Adrenal gland (tissue), 12 donors: ENCODE results near the gene SLC16A1. TPM values are rescaled to one million over a fixed set of nuclear protein-coding genes. Genes with fewer than 3 reads are reported as not detected.

Experiments used
- DNase-seq, 7 donors: peaks; one replicate each; pipeline ENCODE4 v3.0.0-alpha.2; 2019 to 2020
- H3K27ac ChIP-seq, 5 donors: fragments of 200-600 bp; sonication (generic) in 4 of 5; 1 replicate in 3 of 5; 2 replicates in 2 of 5; pipeline versions ENCODE4 v1.5.1 to v1.8.0; 2016 to 2020; ENCODE audit warnings: mild to moderate bottlenecking in 1 of 5
- H3K27me3 ChIP-seq: fragments of 200-600 bp; 2 replicates; pipeline ENCODE4 v1.8.0; 2021
- H3K36me3 ChIP-seq, 2 donors: fragments of 200-600 bp; replicated peaks in 1 of 2; 1 replicate in 1 of 2; 2 replicates in 1 of 2; pipeline versions ENCODE4 v1.5.1 to v1.8.0; 2018 to 2022
- H3K4me1 ChIP-seq, 2 donors: fragments of 200-600 bp; replicated peaks in 1 of 2; 1 replicate in 1 of 2; 2 replicates in 1 of 2; pipeline versions ENCODE4 v1.5.1 to v1.8.0; 2018 to 2021
- H3K4me3 ChIP-seq, 4 donors: fragments of 200-600 bp; sonication (generic) in 3 of 4; one replicate each; pipeline ENCODE4 v1.5.1; 2016 to 2018
- H3K9me3 ChIP-seq, 3 donors: fragments of 200-600 bp; sonication (generic) in 1 of 3; replicated peaks in 1 of 3; 1 replicate in 2 of 3; 2 replicates in 1 of 3; pipeline versions ENCODE4 v1.5.1 to v1.8.0; 2016 to 2021
- CTCF ChIP-seq, 6 experiments: fragments of 450-650 bp in 4 of 6; fragments of 200-600 bp in 2 of 6; sonication (generic) in 1 of 6; IDR thresholded peaks; 1 replicate in 5 of 6; 2 replicates in 1 of 6; pipeline versions ENCODE4 v1.5.1 to v1.8.0; 2016 to 2021; ENCODE audit warnings: antibody characterized with exemption in 6 of 6, mild to moderate bottlenecking in 2 of 6, moderate library complexity in 1 of 6
- POLR2A ChIP-seq, 2 donors: fragments of 450-650 bp; IDR thresholded peaks; one replicate each; pipeline ENCODE4 v1.6.1; 2017; ENCODE audit warnings: antibody characterized with exemption in 2 of 2, mild to moderate bottlenecking in 2 of 2, moderate library complexity in 1 of 2
- WGBS, 4 donors: extraction: QIAGEN DNeasy Blood & Tissue Kit in 2 of 4; methylation state at CpG; one replicate each; pipeline versions ENCODE4 v1.1.5 to v1.1.7; 2013 to 2017; 5-methylcytosine and 5-hydroxymethylcytosine counted together
- intact Hi-C, 2 donors: fragments of 100-400 bp; cut with DNase I; formaldehyde crosslinking; loops; one replicate each; pipeline versions ENCODE4 v1.14.1 to v1.15.0; 2022 to 2023
- polyA plus RNA-seq, 3 donors: library from polyadenylated mRNA; stranded (reverse); fragments of 200-250 nt in 2 of 3; fragments of 350-450 nt in 1 of 3; fragmentation: Illumina TruSeq in 1 of 3; extraction: RNeasy Lipid Tissue Mini Kit (QIAGEN cat#74804) in 1 of 3; gene quantifications; one replicate each; pipeline ENCODE4 v1.2.3, GENCODE V29; 2013 to 2014
- total RNA-seq, 9 donors: library from RNA; depleted of rRNA in 4 of 9; stranded (reverse); fragments of >200 nt in 4 of 9; fragments of 120-200 nt in 1 of 9; fragmentation: NEBNext Ultra II Directional in 1 of 9; extraction: Animal tissue kit (Norgen Biotek cat#: 25700) in 1 of 9; gene quantifications; one replicate each; pipeline versions ENCODE4 v1.1.0 to v1.2.4, GENCODE V29; 2013 to 2023
- donor health status: healthy with polysubstance abuse.
- donor health status: Bipolar disorder and iron deficiency.
- donor health status: DM: yes; HTN: yes; CAD: no.
- donor health status: DM: no; HTN: no; CAD: no.
- donor health status: DM: no; HTN: no; CAD: no.
- donor health status: DM: yes; HTN: yes; CAD: no.

SLC16A1 gene
- total and polyA plus RNA-seq, 12 donors, result 6.0 to 67.9 (median 27.5) TPM

- Histone ChIP-seq H3K4me1 (no peaks in the 10 kb centered on the region), H3K27me3 (no peaks in the 10 kb centered on the region), H3K27ac (no peak overlapping the region), H3K4me3 (no peak overlapping the region), H3K9me3 (no peaks in the 10 kb centered on the region), H3K36me3 (no peaks in the 10 kb centered on the region)
- DNase-seq, result no peak
- intact Hi-C loops, result no loop called here
- TF ChIP-seq CTCF (IDR thresholded peaks at IDR 0.05), result no peak
- no peak for TF ChIP-seq POLR2A (IDR thresholded peaks at IDR 0.05)
- 80 to 88% (median 84%) methylated on average over 3 of the region's 3 CpGs for WGBS, 4 donors
These were observed 31.0 kb downstream of the SLC16A1 start for GRCh38 chr1:112925015-112925414.

- no peak for DNase-seq
- TF ChIP-seq CTCF (IDR thresholded peaks at IDR 0.05), result no peak
- no peak for TF ChIP-seq POLR2A (IDR thresholded peaks at IDR 0.05)
- H3K27ac ChIP-seq, result no peak overlapping the region
- H3K9me3 ChIP-seq, result no peaks in the 10 kb centered on the region
- 93 to 98% (median 97%) methylated on average over 12 of the region's 12 CpGs for WGBS, 4 donors
- H3K4me1 ChIP-seq, result no peaks in the 10 kb centered on the region
- no peaks in the 10 kb centered on the region for H3K27me3 ChIP-seq
- H3K4me3 ChIP-seq, result no peak overlapping the region
- H3K36me3 ChIP-seq, result no peaks in the 10 kb centered on the region
- intact Hi-C loops, result no loop called here
These were observed 32.0 kb downstream of the SLC16A1 start for GRCh38 chr1:112923959-112924349.

GRCh38 chr1:112923234-112923958, 32.6 kb downstream of the SLC16A1 start:
- WGBS, 4 donors, result 96 to 100% (median 98%) methylated on average over 14 to 25 of the region's 25 CpGs
- intact Hi-C loops, result no loop called here
- H3K4me1 ChIP-seq, result no peaks in the 10 kb centered on the region
- H3K27ac ChIP-seq, result no peak overlapping the region
- TF ChIP-seq POLR2A (IDR thresholded peaks at IDR 0.05) (no peak), CTCF (IDR thresholded peaks at IDR 0.05) (no peak)
- H3K27me3 ChIP-seq, result no peaks in the 10 kb centered on the region
- H3K36me3 ChIP-seq, result no peaks in the 10 kb centered on the region
- H3K9me3 ChIP-seq, result no peaks in the 10 kb centered on the region
- no peak for DNase-seq
- H3K4me3 ChIP-seq, result no peak overlapping the region

GRCh38 chr1:112911506-112912220, 44.3 kb downstream of the SLC16A1 start:
- no peak for DNase-seq
- H3K36me3 ChIP-seq, result no peaks in the 10 kb centered on the region
- WGBS, 4 donors, result 91 to 96% (median 95%) methylated on average over 5 of the region's 5 CpGs
- H3K9me3 ChIP-seq, result no peaks in the 10 kb centered on the region
- H3K4me1 ChIP-seq, result no peaks in the 10 kb centered on the region
- TF ChIP-seq POLR2A (IDR thresholded peaks at IDR 0.05) (no peak), CTCF (IDR thresholded peaks at IDR 0.05) (no peak)
- no peak overlapping the region for H3K4me3 ChIP-seq
- H3K27me3 ChIP-seq, result no peaks in the 10 kb centered on the region
- intact Hi-C loops, result no loop called here
- no peak overlapping the region for H3K27ac ChIP-seq
